ENCODE measurements around the gene RFX6.

Gene RFX6

GRCh38 chr6:116933485-116933884, 56.4 kb downstream of the RFX6 start:
- TF ChIP-seq CTCF (IDR thresholded peaks at IDR 0.05): no peak

- no peak for TF ChIP-seq CTCF (IDR thresholded peaks at IDR 0.05)
These were observed 61.3 kb downstream of the RFX6 start for GRCh38 chr6:116938305-116938704.

GRCh38 chr6:116941727-116942126, 64.7 kb downstream of the RFX6 start:
- TF ChIP-seq CTCF (IDR thresholded peaks at IDR 0.05): no peak

GRCh38 chr6:116945809-116946208, 68.8 kb downstream of the RFX6 start:
- no peak for TF ChIP-seq CTCF (IDR thresholded peaks at IDR 0.05)

GRCh38 chr6:116948533-116949304, 71.7 kb downstream of the RFX6 start:
- no peak for TF ChIP-seq CTCF (IDR thresholded peaks at IDR 0.05)

- no peak for TF ChIP-seq CTCF (IDR thresholded peaks at IDR 0.05)
These were observed 72.9 kb downstream of the RFX6 start for GRCh38 chr6:116949964-116950363.

GRCh38 chr6:116954335-116954734, 77.3 kb downstream of the RFX6 start:
- no peak for TF ChIP-seq CTCF (IDR thresholded peaks at IDR 0.05)

GRCh38 chr6:116954938-116955337, 77.9 kb downstream of the RFX6 start:
- no peak for TF ChIP-seq CTCF (IDR thresholded peaks at IDR 0.05)

Data from LNCAP (cell line).